ENCODE data around the gene PBX3.
A peak's percentile ranks its signal among the peaks of the same experiment; 100 is the strongest.

PBX3 gene

GRCh38 chr9:125747053-125747764 is at the start of gene PBX3:
Gene PBX3 (plus strand): TSS chr9:125747373.
- peak; percentile 35 to 48 for DNase-seq

GRCh38 chr9:125699870-125700269 is 47.3 kb upstream of the PBX3 start:
- DNase-seq, result no peak

GRCh38 chr9:125700791-125701190 is 46.4 kb upstream of the PBX3 start:
- DNase-seq, result peak; percentile 44 to 56

- DNase-seq, result peak in 1 of 2 experiments; percentile 9
Observed at GRCh38 chr9:125701351-125701750, 45.8 kb upstream of the PBX3 start.

- no peak for DNase-seq
Observed at GRCh38 chr9:125703662-125704061, 43.5 kb upstream of the PBX3 start.

- DNase-seq, result no peak
Observed at GRCh38 chr9:125705893-125706292, 41.3 kb upstream of the PBX3 start.

- DNase-seq, result peak; percentile 96 to 98
Observed at GRCh38 chr9:125706651-125707471, 40.3 kb upstream of the PBX3 start, which contains the start of gene MAPKAP1. Gene MAPKAP1 (minus strand): TSS chr9:125707208. CDS start chr9:125672574, 34,634 bp downstream.

GRCh38 chr9:125707472-125707804 is 39.7 kb upstream of the PBX3 start:
- DNase-seq, result peak in 1 of 2 experiments; percentile 3

- no peak for DNase-seq
Observed at GRCh38 chr9:125726456-125727132, 20.6 kb upstream of the PBX3 start.

GRCh38 chr9:125730168-125730567 is 17.0 kb upstream of the PBX3 start:
- DNase-seq, result no peak

GRCh38 chr9:125732562-125732961 is 14.6 kb upstream of the PBX3 start:
- DNase-seq, result no peak

- no peak for DNase-seq
Observed at GRCh38 chr9:125739436-125739835, 7.7 kb upstream of the PBX3 start.

GRCh38 chr9:125742657-125743056 is 4.5 kb upstream of the PBX3 start:
- DNase-seq, result no peak

GRCh38 chr9:125743682-125744428 is 3.3 kb upstream of the PBX3 start:
- no peak for DNase-seq

GRCh38 chr9:125744616-125745015 is 2.6 kb upstream of the PBX3 start:
- no peak for DNase-seq

GRCh38 chr9:125745018-125745417 is 2.2 kb upstream of the PBX3 start:
- no peak for DNase-seq

GRCh38 chr9:125745682-125746016 is 1.5 kb upstream of the PBX3 start:
- no peak for DNase-seq

- DNase-seq, result peak; percentile 89 to 92
Observed at GRCh38 chr9:125746017-125746773, 978 bp upstream of the PBX3 start.

GRCh38 chr9:125746774-125747052 is 460 bp upstream of the PBX3 start:
- DNase-seq, result no peak

- DNase-seq, result peak; percentile 34 to 35
Observed at GRCh38 chr9:125747765-125748445, 732 bp downstream of the PBX3 start.

- DNase-seq, result no peak
Observed at GRCh38 chr9:125748446-125749099, 1.4 kb downstream of the PBX3 start.

Measured in activated CD4-positive, alpha-beta T cell treated with anti-CD3 and anti-CD28 coated beads, Interleukin-2, amount 50 U/mL, for 48 hours (primary cell).